Spinal cord (tissue), 10 donors: ENCODE measurements around the gene RAB15. TPM values are rescaled to one million over a fixed set of nuclear protein-coding genes. Genes with fewer than 3 reads are reported as not detected.

Source experiments
- DNase-seq, 6 donors: peaks; one replicate each; pipeline versions ENCODE4 v3.0.0 to v3.0.0-alpha.2; 2013 to 2015; ENCODE audit warnings: low spot score in 6 of 6, low read depth in 4 of 6
- H3K27ac ChIP-seq: one replicate; pipeline ENCODE4 v1.5.1; 2013; ENCODE audit warnings: low read depth, low read length, control low read depth
- H3K27me3 ChIP-seq: one replicate; pipeline ENCODE4 v1.6.1; 2013; ENCODE audit warnings: low read length; ENCODE audit not compliant: control insufficient read depth, insufficient read depth
- H3K36me3 ChIP-seq: one replicate; pipeline ENCODE4 v1.6.1; 2013; ENCODE audit warnings: low read length; ENCODE audit not compliant: control insufficient read depth, insufficient read depth
- H3K4me1 ChIP-seq: one replicate; pipeline ENCODE4 v1.6.1; 2013; ENCODE audit warnings: low read length; ENCODE audit not compliant: control insufficient read depth, insufficient read depth
- H3K4me3 ChIP-seq: one replicate; pipeline ENCODE4 v1.5.1; 2013; ENCODE audit warnings: low read depth, low read length, control low read depth
- H3K9me3 ChIP-seq: one replicate; pipeline ENCODE4 v1.6.1; 2013; ENCODE audit warnings: low read length; ENCODE audit not compliant: control insufficient read depth, insufficient read depth
- WGBS: methylation state at CpG from one replicate; pipeline ENCODE4 v1.1.5; 2013; ENCODE audit warnings: missing lambda C conversion rate; ENCODE audit not compliant: insufficient coverage; 5-methylcytosine and 5-hydroxymethylcytosine counted together
- long read RNA-seq, 4 donors: transcript quantifications; one replicate each; lab custom pipeline, GENCODE V29; 2026
- polyA plus RNA-seq, 2 donors: library from polyadenylated mRNA; unstranded; fragments of 120-200 nt; gene quantifications; one replicate each; pipeline ENCODE4 v1.2.1, GENCODE V29; 2013; ENCODE audit not compliant: insufficient read length in 2 of 2
- total RNA-seq, 2 donors: library from RNA; depleted of rRNA in 1 of 2; stranded (reverse); fragments of 120-200 nt in 1 of 2; fragments of >200 nt in 1 of 2; gene quantifications; one replicate each; pipeline versions ENCODE4 v1.2.3 to v1.2.4, GENCODE V29; 2013 to 2014
- donor health status: healthy.

RAB15 gene
- 10 to 100 TPM; 23.5 to 25.6 TPM for total RNA-seq
- 100 to 1,000 TPM in 1 of 2 donors, 10 to 100 TPM in 1; 89.6 to 102 TPM for polyA plus RNA-seq
- long read RNA-seq, donor 1, transcript RAB15-203 (7 exons, 3,515 nt) = major isoform, 20 of 22 reads
- long read RNA-seq, donor 1, partial matches to known transcripts = 0 of 22 reads
- long read RNA-seq, donor 1, other reads (novel, unspliced or antisense) = 0 of 22 reads
- long read RNA-seq, donor 2, transcript RAB15-203 (7 exons, 3,515 nt) = major isoform, 10 of 28 reads
- long read RNA-seq, donor 2, partial matches to known transcripts = 17 of 28 reads
- long read RNA-seq, donor 2, other reads (novel, unspliced or antisense) = 0 of 28 reads
- long read RNA-seq, donor 3, transcript RAB15-203 (7 exons, 3,515 nt) = major isoform, 6 of 6 reads
- long read RNA-seq, donor 3, partial matches to known transcripts = 0 of 6 reads
- long read RNA-seq, donor 3, other reads (novel, unspliced or antisense) = 0 of 6 reads
- long read RNA-seq, donor 4, partial matches to known transcripts = 0 of 1 reads
- long read RNA-seq, donor 4, other reads (novel, unspliced or antisense) = 0 of 1 reads

DNA sequence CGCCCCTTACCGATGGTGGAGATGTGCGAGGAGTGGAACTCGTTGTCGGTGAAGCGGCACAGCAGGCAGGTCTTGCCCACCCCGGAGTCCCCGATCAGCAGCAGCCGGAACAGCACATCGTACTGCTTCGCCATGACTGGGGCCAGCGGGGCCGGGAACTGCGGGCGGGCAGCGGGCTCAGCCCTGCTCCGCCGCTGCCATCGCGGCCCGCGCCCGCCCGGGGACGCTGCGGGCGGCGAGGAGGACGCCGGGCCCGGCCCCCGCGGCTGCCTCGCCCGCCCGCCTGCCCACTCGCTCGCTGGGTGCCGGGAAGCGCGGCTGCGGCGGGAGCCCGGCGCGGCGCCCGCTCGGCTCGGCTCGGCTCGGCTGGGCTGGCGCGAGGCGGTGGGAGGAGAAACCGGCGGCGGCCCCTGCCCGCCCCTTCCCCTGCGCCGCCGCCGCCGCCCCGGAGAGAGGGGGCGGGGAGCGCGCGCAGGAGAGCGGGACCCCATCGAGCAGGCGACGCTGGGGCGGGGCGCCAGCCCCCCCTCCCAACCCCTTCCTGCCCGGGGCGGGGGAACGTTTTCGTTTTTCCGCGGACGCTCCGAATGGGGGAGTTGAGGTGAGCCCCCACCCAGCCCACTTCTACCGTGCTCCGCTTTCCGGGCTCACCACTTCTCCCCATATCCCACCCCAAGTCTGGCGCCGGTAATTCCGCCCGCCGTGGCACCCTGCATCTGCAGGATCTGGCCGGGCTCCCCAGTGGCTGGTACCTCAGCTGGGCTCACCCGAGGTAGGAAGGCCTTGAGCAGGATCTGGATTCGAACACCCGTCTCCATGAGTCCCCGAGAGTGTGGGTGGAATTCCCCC is at the start of gene RAB15:
Gene RAB15 (minus strand): TSS at position 394 of the 849 bp plus-strand sequence. CDS start 260 bp downstream, at position 134.
- DNase-seq = peak in 4 of 6 donors; percentile 48 to 85 (median 66)
- Histone ChIP-seq H3K4me3 (peak within 1 kb of the TSS; percentile 71), H3K27me3 (no peaks in the 10 kb centered on the region), H3K9me3 (no peaks in the 10 kb centered on the region), H3K27ac (no peak within 1 kb of the TSS), H3K4me1 (peaks cover 34% of the 10 kb centered on the region), H3K36me3 (no peaks in the 10 kb centered on the region)
- under 1% methylated on average over 91 of the region's 96 CpGs for WGBS

DNA sequence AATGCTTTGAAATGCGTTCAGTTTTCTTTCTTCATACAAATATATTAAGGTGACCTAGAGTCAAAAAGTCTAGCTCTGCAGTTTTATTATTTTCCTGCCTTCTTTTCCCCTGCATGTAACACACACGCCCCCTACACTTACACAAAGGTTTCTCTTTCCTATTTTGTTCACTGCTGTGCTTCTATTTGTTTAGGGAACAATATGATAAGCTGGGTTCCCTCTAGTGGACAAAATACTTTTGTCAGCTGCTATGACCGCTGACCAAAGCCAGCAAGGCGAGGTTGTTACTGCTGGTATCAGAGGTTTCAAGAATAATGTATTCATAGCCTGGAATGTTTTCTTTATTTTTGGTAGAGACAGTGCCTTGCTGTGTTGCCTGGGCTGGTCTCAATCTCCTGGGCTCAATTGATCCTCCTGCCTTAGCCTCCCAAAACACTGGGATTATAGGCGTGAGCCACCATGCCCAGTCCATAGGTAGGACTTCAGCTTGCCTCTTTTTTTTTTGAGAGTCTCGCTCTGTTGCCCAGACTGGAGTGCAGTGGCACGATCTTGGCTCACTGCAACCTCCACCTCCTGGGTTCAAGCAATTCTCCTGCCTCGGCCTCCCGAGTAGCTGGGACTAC is 47.9 kb upstream of the RAB15 start:
- 48% methylated on average over 3 of the region's 9 CpGs for WGBS
- H3K9me3 ChIP-seq = no peaks in the 10 kb centered on the region

DNA sequence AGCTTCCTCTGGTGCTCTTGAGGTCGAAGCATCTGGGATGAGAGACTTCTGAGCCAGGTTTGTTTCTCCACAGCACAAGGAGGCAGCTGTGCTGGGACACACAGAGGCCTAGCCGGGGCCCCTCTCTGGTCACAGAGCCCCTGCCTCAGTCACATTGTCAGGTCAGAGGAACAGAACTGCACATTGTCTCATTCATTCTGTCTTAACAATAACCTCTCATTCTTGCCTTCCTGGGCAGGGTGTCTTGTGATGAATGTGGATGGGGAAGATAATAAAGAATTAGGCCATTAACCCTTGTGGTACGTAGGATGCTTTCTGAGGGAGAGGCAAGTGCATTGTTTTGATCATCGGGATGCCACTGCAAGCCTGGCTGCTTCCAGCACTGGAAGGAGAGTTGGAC is 44.3 kb upstream of the RAB15 start:
- no peak overlapping the region for H3K4me3 ChIP-seq
- peaks cover 16% of the 10 kb centered on the region for H3K36me3 ChIP-seq
- H3K9me3 ChIP-seq = no peaks in the 10 kb centered on the region
- H3K27ac ChIP-seq = no peak overlapping the region
- peaks cover 21% of the 10 kb centered on the region for H3K4me1 ChIP-seq
- peak in 1 of 6 donors; percentile 33 for DNase-seq
- WGBS = 37% methylated on average over 4 of the region's 4 CpGs
- H3K27me3 ChIP-seq = no peaks in the 10 kb centered on the region

More for the DNA sequence above, 47.9 kb upstream of the RAB15 start:
- peaks cover 13% of the 10 kb centered on the region for H3K36me3 ChIP-seq
- DNase-seq = peak in 4 of 6 donors; percentile 33 to 88 (median 53)
- no peaks in the 10 kb centered on the region for H3K27me3 ChIP-seq
- H3K4me1 ChIP-seq = peaks cover 15% of the 10 kb centered on the region
- H3K27ac ChIP-seq = peak overlapping the region; percentile 25
- no peak overlapping the region for H3K4me3 ChIP-seq

DNA sequence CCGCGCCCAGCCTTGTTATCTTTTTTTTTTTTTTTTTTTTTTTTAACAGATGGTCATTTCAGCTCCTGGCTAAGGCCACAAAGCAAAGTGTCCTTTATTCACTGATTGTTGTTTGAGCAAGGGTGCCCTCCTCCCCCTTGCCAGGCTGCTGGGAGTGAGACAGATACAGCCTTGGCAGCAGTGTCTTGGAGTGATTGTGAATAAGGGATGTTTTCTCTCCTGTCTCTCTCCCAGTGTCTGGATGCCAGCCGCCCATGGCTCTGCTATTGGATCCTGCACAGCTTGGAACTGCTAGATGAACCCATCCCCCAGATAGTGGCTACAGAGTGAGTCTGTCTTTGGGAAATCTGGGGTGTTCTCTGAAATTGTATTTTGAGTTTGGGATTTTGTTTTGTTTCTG is 43.3 kb upstream of the RAB15 start:
- Histone ChIP-seq H3K27me3 (no peaks in the 10 kb centered on the region), H3K9me3 (no peaks in the 10 kb centered on the region), H3K36me3 (peaks cover 16% of the 10 kb centered on the region), H3K4me3 (no peak overlapping the region), H3K27ac (no peak overlapping the region), H3K4me1 (peaks cover 23% of the 10 kb centered on the region)
- WGBS = 17% methylated on average over 1 of the region's 3 CpGs
- peak in 3 of 6 donors; percentile 23 to 71 (median 54) for DNase-seq

DNA sequence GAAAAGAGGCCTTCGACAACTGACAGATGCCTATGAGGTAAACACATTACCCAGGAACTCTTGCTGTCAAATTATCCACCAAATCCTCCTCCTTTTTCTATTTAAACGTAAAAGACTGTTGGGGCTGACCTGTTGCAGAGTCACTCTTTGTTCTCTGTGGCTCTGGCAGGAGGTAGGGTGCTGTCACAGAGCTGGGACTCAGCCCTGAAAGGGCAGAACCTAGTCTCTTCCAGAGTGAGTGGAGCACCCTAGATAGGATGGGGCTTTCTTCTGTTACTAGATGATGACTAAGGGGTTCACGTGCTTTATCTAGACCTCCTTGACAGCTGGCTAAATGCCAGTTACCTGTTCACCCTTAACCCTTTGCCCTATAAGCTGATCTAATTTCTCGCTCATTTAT is 40.2 kb upstream of the RAB15 start:
- Histone ChIP-seq H3K9me3 (no peaks in the 10 kb centered on the region), H3K27me3 (no peaks in the 10 kb centered on the region), H3K4me3 (no peak overlapping the region), H3K27ac (no peak overlapping the region), H3K4me1 (peaks cover 23% of the 10 kb centered on the region), H3K36me3 (peaks cover 17% of the 10 kb centered on the region)
- no peak for DNase-seq
- WGBS = 92% methylated on average over 3 of the region's 4 CpGs

DNA sequence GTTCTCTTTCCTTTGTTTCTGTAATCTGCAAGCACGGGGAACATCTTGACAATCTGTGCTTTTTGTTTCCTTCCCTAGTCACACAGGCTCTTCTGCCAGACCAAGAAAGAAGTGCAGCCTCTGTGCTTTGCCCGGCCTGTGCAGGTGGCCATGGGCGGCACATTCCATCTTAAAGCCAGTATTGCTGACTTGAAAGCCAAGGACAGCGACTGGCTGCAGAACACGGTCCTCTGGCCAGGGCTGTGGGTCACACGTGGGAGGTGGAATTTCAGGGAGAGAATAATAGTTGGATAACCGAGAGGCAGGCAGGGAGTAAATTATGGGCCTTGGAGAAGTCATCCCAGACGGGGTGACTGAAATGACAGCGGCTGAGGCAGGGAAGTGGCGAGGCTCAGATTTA is 39.4 kb upstream of the RAB15 start:
- peaks cover 21% of the 10 kb centered on the region for H3K4me1 ChIP-seq
- no peak overlapping the region for H3K4me3 ChIP-seq
- 64% methylated on average over 10 of the region's 10 CpGs for WGBS
- peaks cover 17% of the 10 kb centered on the region for H3K36me3 ChIP-seq
- H3K9me3 ChIP-seq = no peaks in the 10 kb centered on the region
- no peak for DNase-seq
- no peak overlapping the region for H3K27ac ChIP-seq
- H3K27me3 ChIP-seq = no peaks in the 10 kb centered on the region

DNA sequence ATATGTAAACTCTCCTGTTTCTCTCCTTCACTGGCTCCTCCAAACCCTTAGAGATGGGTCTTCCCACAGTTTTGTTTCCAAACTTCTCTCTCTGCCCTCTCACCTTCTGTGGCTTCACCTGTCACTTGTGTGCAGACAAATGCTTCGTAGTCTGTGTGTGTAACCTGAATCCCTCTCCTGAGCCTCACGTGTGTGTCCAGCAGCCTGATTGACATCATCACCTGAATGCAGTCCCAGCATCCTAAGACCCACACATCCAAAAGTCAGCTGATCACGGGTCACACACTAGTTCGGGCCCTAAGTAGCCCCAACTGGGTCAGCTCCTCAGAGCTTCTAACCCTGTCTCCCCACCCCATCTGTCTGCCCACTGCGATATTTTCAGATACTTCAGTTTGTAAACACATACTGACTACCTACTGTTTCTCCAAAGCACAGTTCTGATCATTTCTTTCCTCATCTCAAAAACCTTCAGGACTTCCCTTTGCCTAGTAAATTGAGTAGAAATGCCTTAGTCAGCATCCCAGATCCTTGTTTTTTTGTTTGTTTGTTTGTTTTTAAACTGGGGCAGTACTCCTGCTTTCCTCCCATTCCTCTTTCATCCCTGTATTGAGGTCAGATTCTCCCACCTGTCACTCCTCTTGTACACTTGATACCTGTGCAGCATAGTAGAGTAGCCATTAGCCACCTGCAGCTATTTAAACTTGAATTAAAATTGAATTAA is 38.2 kb upstream of the RAB15 start:
- Histone ChIP-seq H3K36me3 (peaks cover 16% of the 10 kb centered on the region), H3K9me3 (no peaks in the 10 kb centered on the region), H3K27ac (no peak overlapping the region), H3K4me3 (no peak overlapping the region), H3K4me1 (peaks cover 11% of the 10 kb centered on the region), H3K27me3 (no peaks in the 10 kb centered on the region)
- DNase-seq = no peak
- WGBS = 92% methylated on average over 5 of the region's 5 CpGs

DNA sequence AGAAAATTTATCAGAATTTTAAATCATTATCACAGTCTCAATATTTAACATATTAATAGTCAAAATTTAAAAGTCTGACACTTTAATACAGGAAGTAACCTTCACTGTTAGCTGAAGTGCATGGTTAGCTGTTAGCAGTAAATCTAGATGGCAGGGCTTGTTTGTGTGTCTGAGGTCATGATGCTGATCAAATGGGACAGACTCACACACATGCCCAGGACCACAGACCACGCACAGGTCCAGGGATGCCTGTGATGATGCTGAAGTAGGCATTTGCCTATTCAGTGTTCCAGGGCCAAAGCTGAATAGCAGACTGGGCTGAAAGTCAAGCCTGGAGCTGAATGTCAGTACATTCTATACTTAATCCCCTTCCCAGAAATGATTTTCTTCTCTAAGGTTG is 35.1 kb upstream of the RAB15 start:
- no peak for DNase-seq
- no peak overlapping the region for H3K4me3 ChIP-seq
- H3K27me3 ChIP-seq = no peaks in the 10 kb centered on the region
- WGBS = 100% methylated on average over 1 of the region's 1 CpG
- H3K27ac ChIP-seq = no peak overlapping the region
- peaks cover 13% of the 10 kb centered on the region for H3K36me3 ChIP-seq
- H3K4me1 ChIP-seq = peaks cover 6% of the 10 kb centered on the region
- H3K9me3 ChIP-seq = no peaks in the 10 kb centered on the region
